H1 (cell line): ENCODE data around the gene ITLN1. TPM values are rescaled to one million over a fixed set of nuclear protein-coding genes. Genes with fewer than 3 reads are reported as not detected.
"Not testable (repeated sequence)": the region's sequence is repeated elsewhere in the genome, so short reads cannot be mapped to it uniquely, and the experiment has no call there.

Experiments used
- CTCF ChIA-PET: fragments of 300-600 bp; sonication (Branson Sonifier 250); formaldehyde crosslinking; loops from one replicate; lab custom pipeline; 2021; ENCODE audit not compliant: partially characterized antibody; lab: Charles Lee
- POLR2A ChIA-PET: fragments of 300-600 bp; sonication (Branson Sonifier 250); formaldehyde crosslinking; loops from one replicate; lab custom pipeline; 2021; ENCODE audit warnings: inconsistent platforms; ENCODE audit not compliant: partially characterized antibody; lab: Charles Lee
- DNase-seq, 2 experiments: peaks; one replicate each; pipeline versions ENCODE4 v3.0.0 to v3.0.0-alpha.2; 2010 to 2022; ENCODE audit warnings: low spot score in 2 of 2, low read depth in 1 of 2, mixed read lengths in 1 of 2
- FAIRE-seq: peaks from 2 replicates; lab custom pipeline; 2011; peaks lifted over from hg19 to GRCh38; lab: Jason Lieb, UNC
- H2AFZ ChIP-seq: 2 replicates; pipeline ENCODE4 v1.8.1; 2012; ENCODE audit warnings: low read length, inconsistent platforms
- H2AK5ac ChIP-seq: 2 replicates; pipeline ENCODE4 v1.6.1; 2013; ENCODE audit warnings: low read depth, low read length
- H2BK120ac ChIP-seq: replicated peaks from 2 replicates; pipeline ENCODE3; 2013; ENCODE audit warnings: low read depth, low read length, inconsistent platforms
- H2BK12ac ChIP-seq: 2 replicates; pipeline ENCODE4 v1.6.1; 2013; ENCODE audit warnings: low read depth, low read length
- H2BK15ac ChIP-seq: 2 replicates; pipeline ENCODE4 v1.6.1; 2013; ENCODE audit warnings: low read length
- H2BK20ac ChIP-seq: 2 replicates; pipeline ENCODE4 v1.6.1; 2013; ENCODE audit warnings: low read length
- H2BK5ac ChIP-seq: 2 replicates; pipeline ENCODE4 v1.6.1; 2013; ENCODE audit warnings: low read depth, low read length
- H3K14ac ChIP-seq: 2 replicates; pipeline ENCODE4 v1.6.1; 2013; ENCODE audit warnings: inconsistent platforms; ENCODE audit not compliant: insufficient read length
- H3K18ac ChIP-seq: 2 replicates; pipeline ENCODE4 v1.6.1; 2013; ENCODE audit warnings: low read length; ENCODE audit errors: extremely low read depth
- H3K23ac ChIP-seq: 2 replicates; pipeline ENCODE4 v1.6.1; 2013; ENCODE audit warnings: inconsistent platforms; ENCODE audit not compliant: insufficient read length
- H3K23me2 ChIP-seq: 2 replicates; pipeline ENCODE4 v1.6.1; 2013; ENCODE audit warnings: low read depth, low read length
- H3K27ac ChIP-seq: 2 replicates; pipeline ENCODE4 v1.6.1; 2011; ENCODE audit warnings: low read depth, low read length, inconsistent platforms
- H3K27me3 ChIP-seq, 4 experiments: replicated peaks in 1 of 4; 1 replicate in 1 of 4; 2 replicates in 3 of 4; pipeline versions ENCODE4 v1.6.1 to v1.8.1; 2011 to 2013; ENCODE audit warnings: low read length in 3 of 4, mild to moderate bottlenecking in 3 of 4, inconsistent platforms in 2 of 4, mixed read lengths in 2 of 4, moderate library complexity in 1 of 4; ENCODE audit not compliant: control insufficient read depth in 3 of 4, insufficient read depth in 3 of 4; ENCODE audit errors: extremely low read depth in 1 of 4
- H3K36me3 ChIP-seq, 4 experiments: 2 replicates each; pipeline versions ENCODE4 v1.6.1 to v1.8.1; 2011 to 2013; ENCODE audit warnings: mild to moderate bottlenecking in 4 of 4, low read length in 3 of 4, moderate library complexity in 2 of 4, control low read depth in 1 of 4, inconsistent platforms in 1 of 4; ENCODE audit not compliant: insufficient read depth in 4 of 4, control insufficient read depth in 2 of 4
- H3K4ac ChIP-seq: replicated peaks from 2 replicates; pipeline ENCODE3; 2013; ENCODE audit warnings: low read length, low read depth, mixed read lengths, inconsistent platforms; ENCODE audit not compliant: insufficient read length
- H3K4me1 ChIP-seq, 4 experiments: replicated peaks in 1 of 4; 1 replicate in 1 of 4; 2 replicates in 3 of 4; pipeline versions ENCODE4 v1.6.1 to v1.8.1; 2011 to 2013; ENCODE audit warnings: low read length in 3 of 4, inconsistent platforms in 2 of 4, mixed read lengths in 1 of 4; ENCODE audit not compliant: insufficient read depth in 4 of 4, control insufficient read depth in 3 of 4
- H3K4me2 ChIP-seq, 2 experiments: 2 replicates each; pipeline versions ENCODE4 v1.6.1 to v1.8.1; 2011 to 2013; ENCODE audit warnings: low read depth in 2 of 2, low read length in 2 of 2, control low read depth in 1 of 2, inconsistent platforms in 1 of 2, mild to moderate bottlenecking in 1 of 2; ENCODE audit not compliant: insufficient read depth in 1 of 2
- H3K4me3 ChIP-seq, 4 experiments: fragments of 200-600, 300-600 bp in 1 of 4; sonication (generic), shearing (Covaris generic), sonication (Bioruptor Twin) in 1 of 4; 2 replicates each; pipeline versions ENCODE4 v1.5.1 to v1.8.1; 2011 to 2016; ENCODE audit warnings: low read length in 4 of 4, low read depth in 3 of 4, control low read depth in 2 of 4, inconsistent platforms in 2 of 4, mild to moderate bottlenecking in 2 of 4, mixed read lengths in 1 of 4, moderate library complexity in 1 of 4; ENCODE audit not compliant: insufficient read depth in 2 of 4; ENCODE audit errors: extremely low read depth in 1 of 4
- H3K56ac ChIP-seq: replicated peaks from 2 replicates; pipeline ENCODE3; 2013; ENCODE audit warnings: low read depth, mild to moderate bottlenecking, mixed read lengths, low read length, inconsistent platforms; ENCODE audit not compliant: insufficient read length
- H3K79me1 ChIP-seq: 2 replicates; pipeline ENCODE4 v1.6.1; 2013; ENCODE audit warnings: low read depth, low read length, control low read depth
- H3K79me2 ChIP-seq, 2 experiments: 2 replicates each; pipeline versions ENCODE4 v1.6.1 to v1.8.1; 2012 to 2013; ENCODE audit warnings: low read length in 2 of 2, mild to moderate bottlenecking in 2 of 2, inconsistent platforms in 1 of 2; ENCODE audit not compliant: insufficient read depth in 2 of 2, control insufficient read depth in 1 of 2
- H3K9ac ChIP-seq, 4 experiments: replicated peaks in 1 of 4; 1 replicate in 1 of 4; 2 replicates in 3 of 4; pipeline versions ENCODE4 v1.6.1 to v1.8.1; 2011 to 2013; ENCODE audit warnings: low read depth in 3 of 4, low read length in 3 of 4, control low read depth in 2 of 4, mild to moderate bottlenecking in 2 of 4, moderate library complexity in 2 of 4, inconsistent platforms in 1 of 4; ENCODE audit errors: extremely low read depth in 1 of 4
- H3K9me3 ChIP-seq, 2 experiments: 2 replicates each; pipeline versions ENCODE4 v1.6.1 to v1.8.1; 2012 to 2013; ENCODE audit warnings: mild to moderate bottlenecking in 2 of 2, moderate library complexity in 2 of 2, control low read depth in 1 of 2, inconsistent platforms in 1 of 2, low read depth in 1 of 2, low read length in 1 of 2, mixed read lengths in 1 of 2; ENCODE audit not compliant: insufficient read depth in 2 of 2
- H4K20me1 ChIP-seq, 2 experiments: replicated peaks in 1 of 2; 2 replicates each; pipeline versions ENCODE3 to v1.8.1; 2011 to 2013; ENCODE audit warnings: inconsistent platforms in 2 of 2, low read length in 2 of 2, mild to moderate bottlenecking in 1 of 2; ENCODE audit not compliant: insufficient read depth in 2 of 2, control insufficient read depth in 1 of 2
- H4K5ac ChIP-seq: 2 replicates; pipeline ENCODE4 v1.6.1; 2013; ENCODE audit warnings: low read length, low read depth, mixed read lengths, inconsistent platforms; ENCODE audit not compliant: insufficient read length
- H4K8ac ChIP-seq: 2 replicates; pipeline ENCODE4 v1.8.0; 2013; ENCODE audit warnings: mild to moderate bottlenecking, moderate library complexity, low read length, inconsistent platforms; ENCODE audit not compliant: insufficient read depth; ENCODE audit errors: extremely low read depth
- H4K91ac ChIP-seq: replicated peaks from 2 replicates; pipeline ENCODE3; 2013; ENCODE audit warnings: low read length, mixed read lengths, inconsistent platforms; ENCODE audit not compliant: insufficient read length
- KDM4A ChIP-seq: IDR thresholded peaks from one replicate; pipeline ENCODE4 v1.7.1; 2012; ENCODE audit warnings: low read depth, mild to moderate bottlenecking, moderate library complexity, low read length, inconsistent platforms; ENCODE audit not compliant: severe bottlenecking
- POLR2AphosphoS5 ChIP-seq: IDR thresholded peaks from 2 replicates; pipeline ENCODE4 v1.6.1; 2011; ENCODE audit warnings: low read depth, low read length
- SP2 ChIP-seq: IDR thresholded peaks from 2 replicates; pipeline ENCODE4 v1.6.1; 2012; ENCODE audit warnings: mild to moderate bottlenecking, low read length, inconsistent platforms
- SRF ChIP-seq: IDR thresholded peaks from 2 replicates; pipeline ENCODE4 v1.6.1; 2011; ENCODE audit warnings: mild to moderate bottlenecking, low read depth, low read length, moderate library complexity
- TAF7 ChIP-seq: optimal IDR thresholded peaks from 2 replicates; pipeline ENCODE3; 2011; ENCODE audit warnings: low read depth, mild to moderate bottlenecking, inconsistent platforms, low read length, moderate library complexity, borderline replicate concordance
- WGBS, 2 experiments: shearing (Covaris generic) in 1 of 2; methylation state at CpG; one replicate each; pipeline versions ENCODE4 v1.1.6 to v1.1.7; 2013 to 2015; ENCODE audit warnings: low lambda C conversion rate in 2 of 2, mixed read lengths in 2 of 2, inconsistent platforms in 1 of 2, low coverage in 1 of 2, missing lambda C conversion rate in 1 of 2; ENCODE audit not compliant: insufficient replicate concordance in 2 of 2, insufficient coverage in 1 of 2, insufficient read length in 1 of 2; ENCODE audit errors: extremely low coverage in 1 of 2, missing lambda C conversion rate in 1 of 2; 5-methylcytosine and 5-hydroxymethylcytosine counted together
- polyA plus RNA-seq, 7 experiments: library from polyadenylated mRNA; depleted of rRNA in 3 of 7; stranded (reverse) in 5 of 7; unstranded in 2 of 7; fragments of >200 nt in 5 of 7; fragments of 200-250 nt in 2 of 7; gene quantifications; 1 replicate in 5 of 7; 2 replicates in 1 of 7; 4 replicates in 1 of 7; pipeline versions ENCODE4 v1.2.1 to v1.2.3, GENCODE V29; 2011 to 2013; ENCODE audit warnings: missing spikeins in 2 of 7, mixed read lengths in 2 of 7
- total RNA-seq: library from RNA; stranded (reverse); fragmentation: NEBNext Ultra II Directional; extraction: Animal tissue kit (Norgen Biotek cat#: 25700); gene quantifications from 2 replicates; pipeline ENCODE4 v1.2.1, GENCODE V29; 2021

Gene ITLN1
- total and polyA plus RNA-seq, 2 of the 8 experiments (the other 6 are each of a cell fraction or from before 2014, with no cell fraction given) = not detected

- TF ChIP-seq SRF = no peak
- TF ChIP-seq POLR2AphosphoS5 = no peak
- no peak for TF ChIP-seq SP2
- TF ChIP-seq KDM4A = no peak
- no peak for TF ChIP-seq TAF7
Measured at GRCh38 chr1:160901768-160902167, 16.8 kb upstream of the ITLN1 start (continued).

DNA sequence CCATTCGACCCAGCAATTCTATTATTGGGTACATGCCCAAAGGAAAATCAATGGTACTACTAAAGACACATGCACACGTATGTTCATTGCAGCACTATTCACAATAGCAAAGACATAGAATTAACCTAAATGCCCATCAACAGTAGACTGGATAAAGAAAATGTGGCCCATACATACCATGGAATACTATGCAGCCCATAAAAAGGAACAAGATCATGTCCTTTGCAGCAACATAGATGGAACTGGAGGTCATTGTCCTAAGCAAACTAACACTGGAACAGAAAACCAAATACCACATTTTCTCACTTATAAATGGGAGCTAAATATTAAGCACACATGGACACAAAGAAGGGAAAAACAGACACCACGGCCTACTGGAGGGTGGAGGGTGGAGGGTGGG lies 15.7 kb upstream of the ITLN1 start:
- H3K79me1 ChIP-seq, H3K4me2 ChIP-seq, H2BK5ac ChIP-seq, H3K36me3 ChIP-seq, DNase-seq, POLR2A ChIA-PET, H4K5ac ChIP-seq, H3K56ac ChIP-seq, H3K4me3 ChIP-seq, H4K8ac ChIP-seq, H3K23me2 ChIP-seq, H4K91ac ChIP-seq, H3K27ac ChIP-seq, H2BK12ac ChIP-seq, H3K79me2 ChIP-seq, H2BK120ac ChIP-seq, H2BK20ac ChIP-seq, H2AK5ac ChIP-seq, H2BK15ac ChIP-seq, H3K14ac ChIP-seq, H3K23ac ChIP-seq, H3K27me3 ChIP-seq, H3K4me1 ChIP-seq, CTCF ChIA-PET, H4K20me1 ChIP-seq, H3K18ac ChIP-seq, FAIRE-seq, H3K9ac ChIP-seq, H3K4ac ChIP-seq, H3K9me3 ChIP-seq, H2AFZ ChIP-seq: not testable (repeated sequence)
- WGBS, 2 experiments = 65% methylated on average over 3 of the region's 3 CpGs; no CpG with 5 or more reads in 1 of the 2 experiments
